Kidney glomerular epithelial cell (primary cell): ENCODE results near the gene CCSAP.
"Not testable (repeated sequence)": the region's sequence is repeated elsewhere in the genome, so short reads cannot be mapped to it uniquely, and the experiment has no call there.

ENCODE experiments used
- DNase-seq: peaks from one replicate; lab custom pipeline; 2025; lab: John Stamatoyannopoulos, UW

The CCSAP gene

GRCh38 chr1:229364207-229365065 lies 21.6 kb upstream of the CCSAP start:
- no peak for DNase-seq

- no peak for DNase-seq
These were observed 20.9 kb upstream of the CCSAP start for GRCh38 chr1:229363723-229364122.

DNA sequence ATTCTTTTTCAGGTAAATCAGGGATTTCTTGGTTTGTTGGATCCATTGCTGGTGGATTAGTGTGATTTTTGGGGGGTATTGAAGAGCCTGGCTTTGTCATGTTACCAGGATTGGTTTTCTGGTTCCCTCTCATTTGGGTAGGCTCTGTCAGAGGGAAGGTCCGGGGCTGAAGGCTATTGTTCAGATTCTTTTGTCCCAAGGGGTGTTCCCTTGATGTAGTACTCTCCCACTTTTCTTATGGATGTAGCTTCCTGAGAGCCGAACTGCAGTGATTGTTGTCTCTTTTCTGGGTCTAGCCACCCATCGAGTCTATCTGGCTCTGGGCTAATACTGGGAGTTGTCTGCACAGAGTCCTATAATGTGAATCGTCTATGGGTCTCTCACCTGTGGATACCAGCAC lies 17.6 kb upstream of the CCSAP start:
- DNase-seq, result no peak

GRCh38 chr1:229355661-229356060 lies 12.8 kb upstream of the CCSAP start:
- DNase-seq, result no peak

- no peak for DNase-seq
These were observed 11.4 kb upstream of the CCSAP start for GRCh38 chr1:229354226-229354625.

- DNase-seq, result no peak
These were observed 10.1 kb upstream of the CCSAP start for GRCh38 chr1:229352975-229353374.

GRCh38 chr1:229349463-229350385 lies 6.9 kb upstream of the CCSAP start:
- DNase-seq, result no peak

DNA sequence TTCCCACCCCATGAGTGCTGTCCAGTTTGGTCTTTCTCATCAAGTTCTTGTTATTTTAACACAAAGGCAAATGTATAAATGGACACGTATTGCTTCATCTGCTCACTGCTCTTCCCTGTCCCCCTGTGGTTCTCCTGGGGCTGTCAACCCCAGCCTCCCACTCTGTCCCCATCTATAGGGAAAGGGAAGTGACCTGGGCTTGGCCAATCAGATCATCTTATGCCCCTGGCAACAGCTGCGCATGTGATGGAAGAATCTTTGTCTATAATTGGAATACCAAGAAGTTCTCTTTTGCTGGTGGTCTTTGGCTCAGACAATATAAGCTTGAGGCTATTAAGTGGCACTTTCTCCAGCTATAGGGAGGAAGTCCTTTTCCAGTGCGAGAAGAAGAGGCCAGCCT lies 4.7 kb upstream of the CCSAP start:
- no peak for DNase-seq

DNA sequence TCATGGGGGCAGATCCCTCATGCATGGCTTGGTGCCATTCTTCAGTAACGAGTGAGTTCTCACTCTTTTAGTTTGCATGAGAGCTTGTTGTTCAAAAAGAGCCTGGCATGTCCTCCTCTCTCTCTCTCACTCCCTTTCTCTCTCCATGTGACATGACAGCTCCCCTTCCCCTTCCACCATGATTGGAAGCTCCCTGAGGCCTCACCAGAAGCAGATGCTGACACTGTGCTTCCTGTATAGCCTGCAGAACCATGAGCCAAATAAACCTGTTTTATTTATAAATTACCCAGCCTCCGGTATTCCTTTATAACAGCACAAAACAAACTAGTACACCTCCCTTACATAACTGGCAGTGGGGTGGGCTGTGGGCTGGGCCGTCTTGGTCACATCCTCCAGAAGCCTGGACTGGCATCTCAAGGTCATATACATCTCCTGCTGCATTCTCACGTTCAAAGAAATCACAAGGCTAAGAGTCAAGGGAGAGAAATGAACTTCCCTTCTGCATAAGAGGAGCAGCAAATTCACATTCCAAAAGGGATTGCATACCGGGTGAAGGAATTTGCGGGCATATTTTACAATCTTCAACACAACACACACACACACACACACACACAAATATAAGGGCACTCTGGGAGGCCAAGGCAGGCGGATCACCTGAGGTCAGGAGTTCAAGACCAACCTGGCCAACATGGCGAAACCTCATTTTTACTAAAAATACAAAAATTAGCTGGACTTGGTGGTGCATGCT lies 2.3 kb upstream of the CCSAP start:
- DNase-seq, result no peak

GRCh38 chr1:229344139-229344538 lies 1.3 kb upstream of the CCSAP start:
- DNase-seq, result no peak

DNA sequence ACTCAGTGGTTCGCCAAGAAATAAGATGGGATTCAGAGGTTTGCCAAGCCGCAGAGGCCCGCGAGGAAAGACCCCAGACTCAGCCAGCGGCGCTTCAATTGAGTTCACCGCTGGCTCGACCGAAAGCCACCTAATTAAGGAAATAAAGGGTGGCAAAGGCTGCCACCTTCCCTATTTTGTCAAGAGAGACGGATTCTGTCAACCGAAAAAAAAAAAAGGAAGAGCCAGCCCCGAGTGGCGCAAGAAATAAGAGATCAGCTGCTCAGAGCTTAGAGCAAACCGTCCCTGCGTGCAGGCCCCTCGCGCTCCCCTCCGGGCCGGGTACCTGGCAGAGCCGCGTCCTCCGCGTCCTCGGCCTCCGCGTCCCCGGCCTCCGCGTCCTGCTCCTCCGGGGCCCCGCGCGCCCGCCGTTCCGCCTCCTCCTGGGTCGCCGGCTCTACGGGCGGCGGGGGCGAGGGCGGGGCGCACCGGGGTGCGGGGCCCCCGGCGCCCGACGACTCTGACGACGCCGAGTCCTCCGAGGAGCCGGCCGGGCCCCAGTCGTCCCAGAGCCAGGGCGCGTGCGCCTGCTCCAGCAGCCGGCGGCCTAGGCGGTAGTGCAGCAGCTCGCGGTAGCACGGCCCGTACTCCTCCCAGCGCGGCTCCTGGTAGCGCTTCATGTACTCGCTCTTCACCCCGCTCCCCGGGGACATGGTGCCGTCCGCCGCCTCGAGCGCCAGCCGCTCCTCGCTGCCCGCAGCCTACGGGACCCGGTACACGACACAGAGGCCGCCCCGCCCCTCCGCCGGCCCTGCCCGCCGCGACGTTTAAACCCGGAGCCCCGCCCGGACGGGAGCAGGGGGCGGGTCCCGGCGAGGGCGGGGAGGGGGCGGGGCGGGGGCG lies 832 bp downstream of the CCSAP start:
- DNase-seq, result peak; percentile 42

DNA sequence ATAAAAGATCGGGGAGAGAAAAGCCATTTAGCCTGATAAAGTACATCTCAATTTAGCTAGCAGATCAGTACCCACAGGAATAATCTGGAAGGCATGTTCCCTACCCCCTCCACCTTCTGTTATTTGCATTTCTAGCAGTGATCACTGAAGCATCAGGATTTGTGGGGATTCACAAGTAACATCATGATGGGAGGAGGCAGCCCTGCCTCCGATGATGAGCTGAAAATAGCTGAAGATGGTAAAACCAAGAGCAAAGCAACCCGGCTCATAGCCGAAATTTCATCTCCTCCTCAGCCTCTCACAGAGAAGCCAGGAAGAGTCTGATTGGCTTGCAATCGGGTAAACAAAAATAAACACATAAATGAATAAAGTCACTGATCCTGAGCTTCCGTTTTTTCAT lies 2.4 kb downstream of the CCSAP start:
- no peak for DNase-seq

- no peak for DNase-seq
These were observed 3.3 kb downstream of the CCSAP start for GRCh38 chr1:229339520-229339919.

- no peak for DNase-seq
These were observed 3.8 kb downstream of the CCSAP start for GRCh38 chr1:229339086-229339485.

- DNase-seq, result no peak
These were observed 6.5 kb downstream of the CCSAP start for GRCh38 chr1:229336345-229336744.

DNA sequence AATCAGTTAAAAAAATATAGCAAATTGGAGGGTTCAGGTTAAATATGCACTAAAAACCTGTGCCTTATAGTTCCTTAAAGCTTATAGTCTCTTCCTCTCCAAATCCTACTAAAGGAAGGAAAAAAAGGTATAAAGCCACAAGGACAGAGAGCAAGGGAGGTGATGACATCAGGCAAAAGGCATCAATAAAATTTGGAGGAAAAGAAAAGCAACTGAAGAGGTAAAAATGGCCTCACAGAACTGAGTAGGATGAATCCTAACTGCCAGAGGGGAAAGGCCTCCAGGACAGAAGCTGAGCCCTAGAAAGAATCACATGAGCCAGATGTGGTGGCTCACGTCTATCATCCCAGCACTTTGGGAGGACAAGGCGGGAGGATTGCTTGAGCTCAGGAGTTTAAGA lies 8.1 kb downstream of the CCSAP start:
- no peak for DNase-seq

- no peak for DNase-seq
These were observed 8.6 kb downstream of the CCSAP start for GRCh38 chr1:229334269-229334668.

GRCh38 chr1:229328598-229329362 lies 14.1 kb downstream of the CCSAP start:
- DNase-seq, result no peak

DNA sequence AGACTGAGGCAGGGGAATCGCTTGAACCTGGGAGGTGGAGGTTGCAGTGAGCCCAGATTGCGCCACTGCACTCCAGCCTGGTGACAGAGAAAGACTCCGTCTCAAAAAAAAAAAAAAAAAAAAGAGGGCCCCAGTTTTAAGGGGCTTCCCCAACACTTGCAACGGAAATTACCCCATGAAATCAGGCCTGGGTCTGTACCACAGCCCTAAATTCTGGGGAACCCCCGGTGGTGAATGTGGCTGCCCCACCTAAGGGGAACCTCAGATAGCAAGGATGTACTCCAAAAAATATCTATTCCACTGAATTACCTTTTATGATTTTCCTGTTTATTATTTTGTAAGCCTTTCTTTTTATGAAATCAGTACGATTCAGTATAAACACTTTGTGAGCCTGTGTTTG lies 15.1 kb downstream of the CCSAP start:
- DNase-seq, result not testable (repeated sequence)

GRCh38 chr1:229326601-229327000 lies 16.2 kb downstream of the CCSAP start:
- no peak for DNase-seq
